NT2/D1 (cell line): Measurements from ENCODE around the gene B3GALT6.

ENCODE experiments used
- SUZ12 ChIP-seq: IDR thresholded peaks from 2 replicates; pipeline ENCODE4 v1.6.1; 2011; ENCODE audit not compliant: insufficient read length, insufficient read depth; ENCODE audit errors: extremely low read depth
- ZNF274 ChIP-seq: IDR thresholded peaks from 2 replicates; pipeline ENCODE4 v1.6.1; 2011; ENCODE audit warnings: mild to moderate bottlenecking, low read depth, low read length

DNA sequence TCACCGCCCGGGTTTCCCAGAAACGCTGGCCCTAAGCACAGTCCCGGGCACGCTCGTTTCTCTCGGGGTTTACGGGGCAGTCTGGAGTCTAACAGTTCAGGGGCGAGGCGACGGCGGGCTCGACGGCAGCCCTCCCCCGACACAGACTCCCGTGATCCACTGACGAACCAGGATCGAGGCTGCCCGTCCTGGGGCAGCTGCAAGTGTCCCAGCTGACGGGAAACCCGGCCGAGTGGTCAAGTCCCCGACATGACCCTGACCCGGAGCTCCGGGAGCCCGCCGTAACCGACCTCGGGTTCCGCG is 41.1 kb downstream of the B3GALT6 start:
- no peak for TF ChIP-seq ZNF274
- no peak for TF ChIP-seq SUZ12
